ENCODE results near the gene CTAG1A.

GRCh38 chrX:154548028-154548316 lies 37.0 kb upstream of the CTAG1A start:
- TF ChIP-seq MYC (IDR thresholded peaks at IDR 0.05; ENCODE audit: borderline replicate concordance, low read length) (no peak), SMC3 (IDR thresholded peaks at IDR 0.05) (no peak), CHD2 (IDR thresholded peaks at IDR 0.05; ENCODE audit: low read length, partially characterized antibody) (no peak), POLR2A (IDR thresholded peaks at IDR 0.05; ENCODE audit: low read length) (no peak), MAX (IDR thresholded peaks at IDR 0.05) (no peak), CTCF (IDR thresholded peaks at IDR 0.05) (no peak), RFX5 (IDR thresholded peaks at IDR 0.05) (no peak), JUN (IDR thresholded peaks at IDR 0.05) (no peak), RCOR1 (IDR thresholded peaks at IDR 0.05; ENCODE audit: low read depth, low read length) (no peak), PHF8 (IDR thresholded peaks at IDR 0.05; ENCODE audit: borderline replicate concordance, low read depth) (no peak), MAZ (IDR thresholded peaks at IDR 0.05; ENCODE audit: borderline replicate concordance, low read depth, low read length) (no peak), EHMT2 (IDR thresholded peaks at IDR 0.05; ENCODE audit: low read depth) (no peak)
